Colon (tissue), 2 donors: ENCODE results near the gene TERT.
"Not testable (repeated sequence)": the region's sequence is repeated elsewhere in the genome, so short reads cannot be mapped to it uniquely, and the experiment has no call there.

Experiments used
- FAIRE-seq: peaks from 2 replicates; lab custom pipeline; 2012; peaks lifted over from hg19 to GRCh38; lab: Jason Lieb, UNC
- donor health status: control.
- donor health status: control.

Gene TERT

GRCh38 chr5:1330847-1331831, 36.3 kb upstream of the TERT start:
- FAIRE-seq = no peak

GRCh38 chr5:1330146-1330846, 35.4 kb upstream of the TERT start:
- FAIRE-seq = no peak

- no peak for FAIRE-seq
Measured at GRCh38 chr5:1329111-1329579, 34.3 kb upstream of the TERT start.

- not testable (repeated sequence) for FAIRE-seq
Measured at GRCh38 chr5:1328237-1329110, 33.6 kb upstream of the TERT start.

- not testable (repeated sequence) for FAIRE-seq
Measured at GRCh38 chr5:1326901-1327756, 32.3 kb upstream of the TERT start.

- not testable (repeated sequence) for FAIRE-seq
Measured at GRCh38 chr5:1326532-1326875, 31.6 kb upstream of the TERT start.

- FAIRE-seq = no peak
Measured at GRCh38 chr5:1325870-1326531, 31.1 kb upstream of the TERT start.

- no peak for FAIRE-seq
Measured at GRCh38 chr5:1325191-1325741, 30.4 kb upstream of the TERT start.

GRCh38 chr5:1324719-1325190, 29.9 kb upstream of the TERT start:
- FAIRE-seq = no peak

GRCh38 chr5:1324301-1324700, 29.4 kb upstream of the TERT start:
- no peak for FAIRE-seq

GRCh38 chr5:1323803-1324173, 28.9 kb upstream of the TERT start:
- FAIRE-seq = no peak

GRCh38 chr5:1322955-1323802, 28.3 kb upstream of the TERT start:
- no peak for FAIRE-seq

- FAIRE-seq = no peak
Measured at GRCh38 chr5:1322036-1322900, 27.4 kb upstream of the TERT start.

GRCh38 chr5:1321576-1321975, 26.7 kb upstream of the TERT start:
- FAIRE-seq = no peak

- no peak for FAIRE-seq
Measured at GRCh38 chr5:1320436-1321344, 25.8 kb upstream of the TERT start.

GRCh38 chr5:1319436-1320256, 24.8 kb upstream of the TERT start:
- FAIRE-seq = no peak
